ENCODE data around the gene CLCC1.

The CLCC1 gene

GRCh38 chr1:108976658-108977057 lies 13.4 kb upstream of the CLCC1 start:
- ChIA-PET POLR2A (no interaction called here), CTCF (no interaction called here)
- TF ChIP-seq ZNF610 (tag by site-specific recombination; IDR thresholded peaks at IDR 0.05; ENCODE audit: borderline replicate concordance) (no peak), ZNF530 (tag by site-specific recombination; IDR thresholded peaks at IDR 0.05; ENCODE audit: low read depth) (no peak), ZNF549 (tag by site-specific recombination; IDR thresholded peaks at IDR 0.05) (no peak), ZNF24 (tag by site-specific recombination; IDR thresholded peaks at IDR 0.05) (no peak), ZNF292 (tag by site-specific recombination; IDR thresholded peaks at IDR 0.05; ENCODE audit: borderline replicate concordance, low read depth) (no peak), ZNF140 (tag by site-specific recombination; IDR thresholded peaks at IDR 0.05) (no peak), ZNF223 (tag by site-specific recombination; IDR thresholded peaks at IDR 0.05) (no peak), ZNF580 (tag by site-specific recombination; IDR thresholded peaks at IDR 0.05) (no peak), OVOL3 (tag by site-specific recombination; IDR thresholded peaks at IDR 0.05) (no peak), ZFP37 (tag by site-specific recombination; IDR thresholded peaks at IDR 0.05) (no peak), ZNF19 (tag by site-specific recombination; IDR thresholded peaks at IDR 0.05; ENCODE audit: low read depth) (no peak), ZNF514 (tag by site-specific recombination; IDR thresholded peaks at IDR 0.05) (no peak), SCRT1 (tag by site-specific recombination; IDR thresholded peaks at IDR 0.05; ENCODE audit: borderline replicate concordance) (no peak), ZNF830 (tag by site-specific recombination; IDR thresholded peaks at IDR 0.05; ENCODE audit: low read depth) (no peak), GFI1B (tag by site-specific recombination; IDR thresholded peaks at IDR 0.05) (no peak), ZNF792 (tag by site-specific recombination; IDR thresholded peaks at IDR 0.05) (no peak), KLF10 (tag by site-specific recombination; IDR thresholded peaks at IDR 0.05) (no peak)
- peaks cover 4 to 63% of the 10 kb centered on the region in 2 experiments; a peak in 2 of 3 replicates for H3K36me3 ChIP-seq (ENCODE audit: control insufficient read depth in 2 of 2, insufficient read depth in 1 of 2, low read length in 2 of 2)
- no peaks in the 10 kb centered on the region for H3K4me1 ChIP-seq (ENCODE audit: control insufficient read depth, insufficient read depth, low read length)
- no peak overlapping the region for H3K4me3 ChIP-seq (ENCODE audit: low read depth, low read length)
- no peak overlapping the region for H3K27ac ChIP-seq (ENCODE audit: extremely low read depth, low read depth, low read length)
- no peaks in the 10 kb centered on the region for H3K9me3 ChIP-seq (ENCODE audit: control insufficient read depth, insufficient read depth, low read depth, low read length)

GRCh38 chr1:108972951-108973350 lies 9.7 kb upstream of the CLCC1 start:
- CTCF ChIA-PET = no interaction called here
- peaks cover 7 to 51% of the 10 kb centered on the region in 2 experiments; a peak in 2 of 3 replicates for H3K36me3 ChIP-seq (ENCODE audit: control insufficient read depth in 2 of 2, insufficient read depth in 1 of 2, low read length in 2 of 2)
- H3K4me3 ChIP-seq (ENCODE audit: low read depth, low read length) = no peak overlapping the region
- H3K9me3 ChIP-seq (ENCODE audit: control insufficient read depth, insufficient read depth, low read depth, low read length) = no peaks in the 10 kb centered on the region
- H3K4me1 ChIP-seq (ENCODE audit: control insufficient read depth, insufficient read depth, low read length) = no peaks in the 10 kb centered on the region
- H3K27ac ChIP-seq (ENCODE audit: extremely low read depth, low read depth, low read length) = no peak overlapping the region
- POLR2A ChIA-PET = interaction anchor here (2.0 kb wide), 1 partner anchor 10 kb away, joined by 6 read pairs; the partner anchor contains the start of gene CLCC1
- no peak for TF ChIP-seq ZNF280D (tag by site-specific recombination; IDR thresholded peaks at IDR 0.05)
- no peak for TF ChIP-seq ZNF174 (tag by site-specific recombination; IDR thresholded peaks at IDR 0.05)
- TF ChIP-seq ZNF660 (tag by site-specific recombination; IDR thresholded peaks at IDR 0.05) = no peak
- no peak for TF ChIP-seq ZNF292 (tag by site-specific recombination; IDR thresholded peaks at IDR 0.05; ENCODE audit: borderline replicate concordance, low read depth)
- TF ChIP-seq ZNF350 (tag by site-specific recombination; IDR thresholded peaks at IDR 0.05) = no peak
- TF ChIP-seq ZNF366 (tag by site-specific recombination; conservative IDR thresholded peaks at IDR 0.05) = no peak
- TF ChIP-seq ZNF37A (tag by site-specific recombination; IDR thresholded peaks at IDR 0.05) = no peak
- no peak for TF ChIP-seq GLIS1 (tag by site-specific recombination; IDR thresholded peaks at IDR 0.05)
- TF ChIP-seq ZNF768 (tag by site-specific recombination; IDR thresholded peaks at IDR 0.05) = no peak
- no peak for TF ChIP-seq ZNF610 (tag by site-specific recombination; IDR thresholded peaks at IDR 0.05; ENCODE audit: borderline replicate concordance)
- TF ChIP-seq ZBTB11 (tag by site-specific recombination; conservative IDR thresholded peaks at IDR 0.05; ENCODE audit: low read depth) = no peak
- TF ChIP-seq HOXA7 (CRISPR knock-in tag; IDR thresholded peaks at IDR 0.05; ENCODE audit: borderline replicate concordance) = no peak
- no peak for TF ChIP-seq ZNF645 (tag by site-specific recombination; IDR thresholded peaks at IDR 0.05)
- TF ChIP-seq ZNF571 (tag by site-specific recombination; IDR thresholded peaks at IDR 0.05) = no peak
- no peak for TF ChIP-seq ZNF146 (tag by site-specific recombination; IDR thresholded peaks at IDR 0.05)
- TF ChIP-seq FEZF1 (tag by site-specific recombination; IDR thresholded peaks at IDR 0.05) = no peak

Data from HEK293 (cell line).